Dedifferentiated amniotic fluid mesenchymal stem cell (primary cell): Measurements from ENCODE around the gene IGF2BP2.

Experiments used
- DNase-seq: peaks from one replicate; pipeline ENCODE4 v3.0.0-alpha.2; 2016; ENCODE audit errors: extremely low spot score

Gene IGF2BP2

GRCh38 chr3:185734725-185735096 lies 90.1 kb downstream of the IGF2BP2 start:
- no peak for DNase-seq

- peak; percentile 73 for DNase-seq
These were observed 90.7 kb downstream of the IGF2BP2 start for GRCh38 chr3:185733980-185734724.

GRCh38 chr3:185732782-185733181 lies 92.1 kb downstream of the IGF2BP2 start:
- DNase-seq, result peak; percentile 41

- no peak for DNase-seq
These were observed 94.3 kb downstream of the IGF2BP2 start for GRCh38 chr3:185730550-185730949.

- DNase-seq, result peak; percentile 89
These were observed 95.3 kb downstream of the IGF2BP2 start for GRCh38 chr3:185729337-185730055.

- DNase-seq, result peak; percentile 78
These were observed 96.1 kb downstream of the IGF2BP2 start for GRCh38 chr3:185728630-185729336.

GRCh38 chr3:185727873-185728272 lies 97.0 kb downstream of the IGF2BP2 start:
- DNase-seq, result no peak

GRCh38 chr3:185726254-185726967 lies 98.4 kb downstream of the IGF2BP2 start:
- no peak for DNase-seq

- peak; percentile 52 for DNase-seq
These were observed 100.1 kb downstream of the IGF2BP2 start for GRCh38 chr3:185724761-185725160.

GRCh38 chr3:185724251-185724650 lies 100.6 kb downstream of the IGF2BP2 start:
- no peak for DNase-seq

- DNase-seq, result no peak
These were observed 102.0 kb downstream of the IGF2BP2 start for GRCh38 chr3:185722881-185723280.

GRCh38 chr3:185721970-185722369 lies 102.9 kb downstream of the IGF2BP2 start:
- DNase-seq, result no peak

- DNase-seq, result no peak
These were observed 104.5 kb downstream of the IGF2BP2 start for GRCh38 chr3:185720326-185720725.

GRCh38 chr3:185718736-185719593 lies 105.9 kb downstream of the IGF2BP2 start:
- no peak for DNase-seq

- DNase-seq, result no peak
These were observed 107.0 kb downstream of the IGF2BP2 start for GRCh38 chr3:185717627-185718402.

- DNase-seq, result peak; percentile 85
These were observed 107.7 kb downstream of the IGF2BP2 start for GRCh38 chr3:185717121-185717520.

GRCh38 chr3:185716436-185717108 lies 108.3 kb downstream of the IGF2BP2 start:
- no peak for DNase-seq

GRCh38 chr3:185715091-185715490 lies 109.8 kb downstream of the IGF2BP2 start:
- peak; percentile 24 for DNase-seq

GRCh38 chr3:185714085-185714484 lies 110.8 kb downstream of the IGF2BP2 start:
- no peak for DNase-seq

- no peak for DNase-seq
These were observed 111.8 kb downstream of the IGF2BP2 start for GRCh38 chr3:185713015-185713414.
